H9 (cell line): ENCODE results near the gene TCF7L1. TPM values are rescaled to one million over a fixed set of nuclear protein-coding genes. Genes with fewer than 3 reads are reported as not detected.

Source experiments
- DNase-seq: peaks from one replicate; pipeline ENCODE4 v3.0.0-alpha.2; 2017
- H2AFZ ChIP-seq: one replicate; pipeline ENCODE4 v1.6.1; 2013; ENCODE audit warnings: mild to moderate bottlenecking, low read length, control low read depth, moderate library complexity
- H2AK5ac ChIP-seq: 2 replicates; pipeline ENCODE4 v1.6.1; 2013; ENCODE audit warnings: low read length, control low read depth, mixed read lengths; ENCODE audit not compliant: insufficient read length
- H2BK120ac ChIP-seq: one replicate; pipeline ENCODE4 v1.6.1; 2013; ENCODE audit warnings: low read depth, mild to moderate bottlenecking, low read length, control low read depth, inconsistent platforms; ENCODE audit not compliant: poor library complexity, severe bottlenecking
- H2BK12ac ChIP-seq: 2 replicates; pipeline ENCODE4 v1.6.1; 2013; ENCODE audit warnings: low read length, control low read depth, mixed read lengths, low read depth; ENCODE audit not compliant: insufficient read length
- H2BK15ac ChIP-seq: 2 replicates; pipeline ENCODE4 v1.6.1; 2013; ENCODE audit warnings: low read depth, low read length, control low read depth
- H2BK20ac ChIP-seq: one replicate; pipeline ENCODE4 v1.6.1; 2013; ENCODE audit warnings: low read depth, mild to moderate bottlenecking, low read length, control low read depth, inconsistent platforms; ENCODE audit not compliant: poor library complexity, severe bottlenecking
- H2BK5ac ChIP-seq: 2 replicates; pipeline ENCODE4 v1.6.1; 2013; ENCODE audit warnings: low read length, control low read depth, mixed read lengths; ENCODE audit not compliant: insufficient read length
- H3K14ac ChIP-seq: 2 replicates; pipeline ENCODE4 v1.6.1; 2013; ENCODE audit warnings: low read length, control low read depth; ENCODE audit not compliant: insufficient read depth
- H3K18ac ChIP-seq: 2 replicates; pipeline ENCODE4 v1.6.1; 2013; ENCODE audit warnings: low read depth, mild to moderate bottlenecking, mixed read lengths, low read length, control low read depth; ENCODE audit not compliant: insufficient read length
- H3K23ac ChIP-seq: 2 replicates; pipeline ENCODE4 v1.6.1; 2013; ENCODE audit warnings: low read length, control low read depth, mixed read lengths, low read depth; ENCODE audit not compliant: insufficient read length
- H3K23me2 ChIP-seq: 2 replicates; pipeline ENCODE4 v1.6.1; 2013; ENCODE audit warnings: low read depth, mild to moderate bottlenecking, mixed read lengths, low read length, control low read depth; ENCODE audit not compliant: insufficient read length, poor library complexity, severe bottlenecking
- H3K27ac ChIP-seq: 2 replicates; pipeline ENCODE4 v1.5.1; 2013; ENCODE audit warnings: low read length, control low read depth, mixed read lengths, low read depth; ENCODE audit not compliant: insufficient read length
- H3K27me3 ChIP-seq: 2 replicates; pipeline ENCODE4 v1.6.1; 2013; ENCODE audit warnings: low read length, control low read depth, inconsistent platforms; ENCODE audit not compliant: insufficient read depth
- H3K4ac ChIP-seq: 2 replicates; pipeline ENCODE4 v1.6.1; 2013; ENCODE audit warnings: low read depth, mild to moderate bottlenecking, control low read depth, inconsistent platforms, low read length, moderate library complexity
- H3K4me1 ChIP-seq: 2 replicates; pipeline ENCODE4 v1.6.1; 2013; ENCODE audit warnings: low read length, control low read depth, inconsistent platforms; ENCODE audit not compliant: insufficient read depth
- H3K4me2 ChIP-seq: 2 replicates; pipeline ENCODE4 v1.6.1; 2013; ENCODE audit warnings: low read length, control low read depth, mixed read lengths; ENCODE audit not compliant: insufficient read length, insufficient read depth
- H3K56ac ChIP-seq: 2 replicates; pipeline ENCODE4 v1.6.1; 2013; ENCODE audit warnings: low read depth, mild to moderate bottlenecking, mixed read lengths, low read length, control low read depth; ENCODE audit not compliant: insufficient read length
- H3K79me1 ChIP-seq: 2 replicates; pipeline ENCODE4 v1.6.1; 2013; ENCODE audit warnings: low read depth, mild to moderate bottlenecking, moderate library complexity, low read length, control low read depth, inconsistent platforms; ENCODE audit not compliant: insufficient read depth, poor library complexity, severe bottlenecking
- H3K79me2 ChIP-seq: 2 replicates; pipeline ENCODE4 v1.6.1; 2013; ENCODE audit warnings: low read length, control low read depth, inconsistent platforms; ENCODE audit not compliant: insufficient read depth
- H3K9ac ChIP-seq: 2 replicates; pipeline ENCODE4 v1.6.1; 2013; ENCODE audit warnings: low read length, control low read depth, mixed read lengths; ENCODE audit not compliant: insufficient read length; ENCODE audit errors: extremely low read depth
- H3K9me3 ChIP-seq: one replicate; pipeline ENCODE4 v1.6.1; 2013; ENCODE audit warnings: low read depth, low read length, inconsistent platforms; ENCODE audit not compliant: control insufficient read depth
- H3T11ph ChIP-seq: one replicate; pipeline ENCODE4 v1.6.1; 2013; ENCODE audit warnings: mild to moderate bottlenecking, low read length, control low read depth, inconsistent platforms
- H4K20me1 ChIP-seq: one replicate; pipeline ENCODE4 v1.6.1; 2013; ENCODE audit not compliant: control insufficient read depth, insufficient read length, insufficient read depth
- H4K5ac ChIP-seq: 2 replicates; pipeline ENCODE4 v1.6.1; 2013; ENCODE audit warnings: low read depth, mild to moderate bottlenecking, mixed read lengths, low read length, control low read depth; ENCODE audit not compliant: insufficient read length
- H4K8ac ChIP-seq: replicated peaks from 2 replicates; pipeline ENCODE4 v1.6.1; 2013; ENCODE audit warnings: low read length, control low read depth, mixed read lengths, low read depth; ENCODE audit not compliant: insufficient read length
- H4K91ac ChIP-seq: 2 replicates; pipeline ENCODE4 v1.6.1; 2013; ENCODE audit warnings: low read depth, mild to moderate bottlenecking, moderate library complexity, mixed read lengths, low read length, control low read depth; ENCODE audit not compliant: insufficient read length
- H3K27ac Mint-ChIP-seq, 3 experiments: 2 replicates in 2 of 3; 3 replicates in 1 of 3; pipeline ENCODE4 v1.8.0; 2020 to 2021; ENCODE audit warnings: mixed read lengths in 3 of 3, mild to moderate bottlenecking in 1 of 3, moderate library complexity in 1 of 3
- H3K27me3 Mint-ChIP-seq: 2 replicates; pipeline ENCODE4 v1.8.0; 2021; ENCODE audit warnings: low read depth, mild to moderate bottlenecking, moderate library complexity, mixed read lengths
- H3K36me3 Mint-ChIP-seq, 3 experiments: 2 replicates in 2 of 3; 3 replicates in 1 of 3; pipeline ENCODE4 v1.8.0; 2020 to 2021; ENCODE audit warnings: low read depth in 3 of 3, mixed read lengths in 3 of 3; ENCODE audit not compliant: insufficient read depth in 1 of 3
- H3K4me1 Mint-ChIP-seq, 2 experiments: 2 replicates each; pipeline ENCODE4 v1.8.0; 2020; ENCODE audit warnings: mixed read lengths in 2 of 2
- H3K4me3 Mint-ChIP-seq, 2 experiments: 2 replicates in 1 of 2; 3 replicates in 1 of 2; pipeline ENCODE4 v1.8.0; 2020 to 2021; ENCODE audit warnings: mild to moderate bottlenecking in 2 of 2, mixed read lengths in 2 of 2, moderate library complexity in 1 of 2
- H3K9me3 Mint-ChIP-seq, 2 experiments: 2 replicates in 1 of 2; 3 replicates in 1 of 2; pipeline ENCODE4 v1.8.0; 2020; ENCODE audit warnings: mild to moderate bottlenecking in 2 of 2, mixed read lengths in 2 of 2, moderate library complexity in 1 of 2
- CTCF ChIP-seq: fragments of 200-600 bp; sonication (generic); conservative IDR thresholded peaks from 3 replicates; pipeline ENCODE4 v1.8.0; 2021; ENCODE audit warnings: antibody characterized with exemption, mild to moderate bottlenecking
- WGBS: extraction: QIAGEN DNeasy Blood & Tissue Kit; methylation state at CpG from one replicate; pipeline ENCODE4 v1.1.7; 2013; ENCODE audit warnings: missing lambda C conversion rate, low lambda C conversion rate, mixed read lengths; ENCODE audit not compliant: insufficient read length; ENCODE audit errors: extremely low coverage; 5-methylcytosine and 5-hydroxymethylcytosine counted together
- total RNA-seq: library from RNA; stranded (reverse); gene quantifications from 2 replicates; pipeline ENCODE4 v1.2.1, GENCODE V29; 2021

Gene TCF7L1
- total RNA-seq, 1 experiment from 2014 or later, result 112 TPM

GRCh38 chr2:85312404-85312803 lies 179.2 kb downstream of the TCF7L1 start:
- Histone ChIP-seq H2AK5ac (no peak overlapping the region), H3K79me2 (no peaks in the 10 kb centered on the region), H3K27ac (no peak overlapping the region), H3K79me1 (no peaks in the 10 kb centered on the region), H4K5ac (no peak overlapping the region), H3K23ac (no peak overlapping the region), H3K23me2 (no peaks in the 10 kb centered on the region), H2BK15ac (no peak overlapping the region), H3T11ph (no peak overlapping the region), H2BK120ac (no peak overlapping the region), H3K9ac (no peak overlapping the region), H3K14ac (no peak overlapping the region), H2AFZ (no peak overlapping the region), H3K4ac (no peak overlapping the region), H4K20me1 (no peaks in the 10 kb centered on the region), H3K18ac (no peak overlapping the region), H4K8ac (no peak overlapping the region), H4K91ac (no peak overlapping the region), H3K4me1 (peaks cover 6% of the 10 kb centered on the region; the same call in 1 of the 2 replicates), H2BK20ac (no peak overlapping the region), H3K9me3 (no peaks in the 10 kb centered on the region), H2BK5ac (no peak overlapping the region), H3K27me3 (no peaks in the 10 kb centered on the region), H3K4me2 (no peak overlapping the region), H3K56ac (no peak overlapping the region), H2BK12ac (no peak overlapping the region)
- peaks cover 14 to 16% of the 10 kb centered on the region in 2 experiments for H3K4me1 Mint-ChIP-seq
- no CpG with 5 or more reads among the region's 7 CpGs for WGBS
- H3K36me3 Mint-ChIP-seq, result peaks cover 23 to 40% (median 30%) of the 10 kb centered on the region in 3 experiments
- no peak overlapping the region for H3K4me3 Mint-ChIP-seq
- TF ChIP-seq CTCF, result no peak
- H3K27me3 Mint-ChIP-seq, result no peaks in the 10 kb centered on the region; the same call in 1 of the 2 replicates
- H3K27ac Mint-ChIP-seq, result peak overlapping the region in 1 of 3 experiments; percentile 76; a peak in 1 of 7 replicates
- no peak for DNase-seq
- H3K9me3 Mint-ChIP-seq, result no peaks in the 10 kb centered on the region
